ENCODE measurements around the gene OBSCN. TPM values are rescaled to one million over a fixed set of nuclear protein-coding genes. Genes with fewer than 3 reads are reported as not detected.

OBSCN gene
- total and polyA plus RNA-seq, 10 of the 15 experiments (the other 5 are each of a cell fraction or from before 2014, with no cell fraction given) = 0.01 to 0.36 (median 0.08) TPM; not detected in 2

- H3K36me3 ChIP-seq (ENCODE audit: control insufficient read depth in 2 of 2, insufficient read depth in 2 of 2, low read length in 1 of 2) = no peaks in the 10 kb centered on the region
- in situ Hi-C loops (cut with MboI) = no loop called here
- ATAC-seq (no peak), FAIRE-seq (no peak), DNase-seq (ENCODE audit: low read depth, low spot score) (no peak)
- ChIA-PET CTCF (no interaction called here), POLR2A (no interaction called here), SMC1A (ENCODE audit: uncharacterized antibody, unreplicated experiment) (no interaction called here), RAD21 (ENCODE audit: unreplicated experiment) (no interaction called here)
- H3K9me3 ChIP-seq (replicated peaks; ENCODE audit: control insufficient read depth, insufficient read depth, low read length) = no peaks in the 10 kb centered on the region
- no peak for TF ChIP-seq NFIC (IDR thresholded peaks at IDR 0.05; ENCODE audit: low read depth, low read length)
- TF ChIP-seq REST (IDR thresholded peaks at IDR 0.05; ENCODE audit: low read depth, low read length) = no peak
- no peak for TF ChIP-seq FOS (IDR thresholded peaks at IDR 0.05; ENCODE audit: borderline replicate concordance, extremely low read depth, insufficient read length)
- no peak for TF ChIP-seq ESRRA (IDR thresholded peaks at IDR 0.05; ENCODE audit: low read length)
- TF ChIP-seq ZBTB33 (IDR thresholded peaks at IDR 0.05) = no peak
- no peak for TF ChIP-seq SMC3 (IDR thresholded peaks at IDR 0.05; ENCODE audit: borderline replicate concordance, low read length)
- H3K27me3 ChIP-seq (replicated peaks in 1 of 2; ENCODE audit: control insufficient read depth in 2 of 2, insufficient read depth in 2 of 2, low read length in 1 of 2) = no peaks in the 10 kb centered on the region
- no peaks in the 10 kb centered on the region for H3K4me1 ChIP-seq (ENCODE audit: control insufficient read depth, insufficient read depth, low read length)
- H3K9ac ChIP-seq (ENCODE audit: control insufficient read depth, insufficient read depth, low read length) = no peak overlapping the region
- H3K4me3 ChIP-seq = no peak overlapping the region
- no peak overlapping the region for H3K4me2 ChIP-seq (ENCODE audit: control insufficient read depth, insufficient read depth)
- no peak overlapping the region for H3K27ac ChIP-seq (ENCODE audit: control insufficient read depth, insufficient read depth)
- WGBS (ENCODE audit: insufficient coverage, insufficient replicate concordance, low lambda C conversion rate, missing lambda C conversion rate) = 30% methylated on average over 7 of the region's 7 CpGs
- no TSS peak for BruUV-seq (replicated peaks)
- no peaks in the 10 kb centered on the region for H4K20me1 ChIP-seq (ENCODE audit: control insufficient read depth, insufficient read depth)
- no peak overlapping the region for H2AFZ ChIP-seq (ENCODE audit: control insufficient read depth, low read depth, low read length)
- no peaks in the 10 kb centered on the region for H3K79me2 ChIP-seq (ENCODE audit: control insufficient read depth, insufficient read depth, low read length)
- intact Hi-C loops (cut with micrococcal nuclease; ENCODE audit: unreplicated experiment) = no loop called here
Observed at GRCh38 chr1:228423404-228424053, 215.7 kb downstream of the OBSCN start.
